RWPE2 (cell line): ENCODE data around the gene PLXNA4.

ENCODE experiments used
- ATAC-seq: fragments of 200-7000 bp; cut with Tn5 transposase; 3 replicates; pipeline ENCODE4 v1.9.1; 2021; ENCODE audit warnings: low read depth
- DNase-seq: peaks from one replicate; pipeline ENCODE4 v3.0.0-alpha.2; 2020; ENCODE audit warnings: low spot score
- H3K27ac ChIP-seq: fragments of 450-650 bp; 2 replicates; pipeline ENCODE4 v1.5.1; 2017; ENCODE audit warnings: mild to moderate bottlenecking; ENCODE audit not compliant: poor library complexity, severe bottlenecking
- H3K27me3 ChIP-seq: fragments of 250-450 bp; sonication (Bioruptor Pico); 2 replicates; pipeline ENCODE4 v1.5.1; 2021; ENCODE audit warnings: mild to moderate bottlenecking, moderate library complexity; ENCODE audit not compliant: insufficient read depth, poor library complexity, severe bottlenecking
- H3K36me3 ChIP-seq: fragments of 250-450 bp; sonication (Bioruptor Pico); 2 replicates; pipeline ENCODE4 v1.5.1; 2020; ENCODE audit warnings: low read depth, mild to moderate bottlenecking, moderate library complexity
- H3K4me1 ChIP-seq: fragments of 250-450 bp; sonication (Bioruptor Pico); 2 replicates; pipeline ENCODE4 v1.5.1; 2021; ENCODE audit warnings: mild to moderate bottlenecking, moderate library complexity; ENCODE audit not compliant: insufficient read depth, poor library complexity, severe bottlenecking
- H3K4me3 ChIP-seq: fragments of 250-450 bp; sonication (Bioruptor Pico); 2 replicates; pipeline ENCODE4 v1.5.1; 2021; ENCODE audit warnings: mild to moderate bottlenecking, moderate library complexity; ENCODE audit not compliant: severe bottlenecking
- H3K9me3 ChIP-seq: fragments of 250-450 bp; sonication (Bioruptor Pico); 2 replicates; pipeline ENCODE4 v1.5.1; 2021; ENCODE audit warnings: mild to moderate bottlenecking, moderate library complexity; ENCODE audit not compliant: severe bottlenecking
- CTCF ChIP-seq: fragments of 450-650 bp; IDR thresholded peaks from one replicate; pipeline ENCODE4 v1.5.1; 2017; ENCODE audit warnings: mild to moderate bottlenecking, moderate library complexity; ENCODE audit not compliant: poor library complexity, severe bottlenecking

Gene PLXNA4

GRCh38 chr7:132312531-132313055, 263.7 kb downstream of the PLXNA4 start:
- no peak for TF ChIP-seq CTCF
- H3K4me3 ChIP-seq = no peak overlapping the region
- ATAC-seq = no peak
- H3K36me3 ChIP-seq = no peaks in the 10 kb centered on the region
- no peak for DNase-seq
- no peaks in the 10 kb centered on the region for H3K9me3 ChIP-seq
- H3K4me1 ChIP-seq = no peaks in the 10 kb centered on the region
- H3K27ac ChIP-seq = no peak overlapping the region
- no peaks in the 10 kb centered on the region for H3K27me3 ChIP-seq

GRCh38 chr7:132311733-132312132, 264.5 kb downstream of the PLXNA4 start:
- Histone ChIP-seq H3K36me3 (no peaks in the 10 kb centered on the region), H3K4me3 (no peak overlapping the region), H3K27me3 (no peaks in the 10 kb centered on the region), H3K4me1 (no peaks in the 10 kb centered on the region), H3K9me3 (no peaks in the 10 kb centered on the region), H3K27ac (no peak overlapping the region)
- TF ChIP-seq CTCF = no peak
- DNase-seq (no peak), ATAC-seq (no peak)

- Histone ChIP-seq H3K4me1 (no peaks in the 10 kb centered on the region), H3K36me3 (no peaks in the 10 kb centered on the region), H3K4me3 (no peak overlapping the region), H3K27me3 (no peaks in the 10 kb centered on the region), H3K27ac (no peak overlapping the region), H3K9me3 (no peaks in the 10 kb centered on the region)
- ATAC-seq (no peak), DNase-seq (no peak)
- no peak for TF ChIP-seq CTCF
Observed at GRCh38 chr7:132309102-132309805, 267.0 kb downstream of the PLXNA4 start.

GRCh38 chr7:132307465-132307864, 268.8 kb downstream of the PLXNA4 start:
- ATAC-seq = no peak

More at GRCh38 chr7:132307465-132307864, 268.8 kb downstream of the PLXNA4 start:
- no peaks in the 10 kb centered on the region for H3K36me3 ChIP-seq
- no peak overlapping the region for H3K27ac ChIP-seq
- H3K4me1 ChIP-seq = no peaks in the 10 kb centered on the region
- DNase-seq = no peak
- TF ChIP-seq CTCF = no peak
- H3K9me3 ChIP-seq = no peaks in the 10 kb centered on the region
- no peaks in the 10 kb centered on the region for H3K27me3 ChIP-seq
- H3K4me3 ChIP-seq = no peak overlapping the region
